Renal pelvis (tissue), 4 donors: ENCODE measurements around the gene FAM177A1. TPM values are rescaled to one million over a fixed set of nuclear protein-coding genes. Genes with fewer than 3 reads are reported as not detected.

Experiments
- DNase-seq: peaks from one replicate; pipeline ENCODE4 v3.0.0-alpha.2; 2013
- polyA plus RNA-seq, 3 donors: library from polyadenylated mRNA; unstranded; fragments of 120-200 nt; gene quantifications; one replicate each; pipeline ENCODE4 v1.2.1, GENCODE V29; 2013; ENCODE audit not compliant: insufficient read length in 3 of 3

FAM177A1 gene
- polyA plus RNA-seq, 3 donors, result 52.4 to 60.6 (median 55.1) TPM

GRCh38 chr14:35121026-35121886, 75.2 kb downstream of the FAM177A1 start:
- DNase-seq, result no peak

DNA sequence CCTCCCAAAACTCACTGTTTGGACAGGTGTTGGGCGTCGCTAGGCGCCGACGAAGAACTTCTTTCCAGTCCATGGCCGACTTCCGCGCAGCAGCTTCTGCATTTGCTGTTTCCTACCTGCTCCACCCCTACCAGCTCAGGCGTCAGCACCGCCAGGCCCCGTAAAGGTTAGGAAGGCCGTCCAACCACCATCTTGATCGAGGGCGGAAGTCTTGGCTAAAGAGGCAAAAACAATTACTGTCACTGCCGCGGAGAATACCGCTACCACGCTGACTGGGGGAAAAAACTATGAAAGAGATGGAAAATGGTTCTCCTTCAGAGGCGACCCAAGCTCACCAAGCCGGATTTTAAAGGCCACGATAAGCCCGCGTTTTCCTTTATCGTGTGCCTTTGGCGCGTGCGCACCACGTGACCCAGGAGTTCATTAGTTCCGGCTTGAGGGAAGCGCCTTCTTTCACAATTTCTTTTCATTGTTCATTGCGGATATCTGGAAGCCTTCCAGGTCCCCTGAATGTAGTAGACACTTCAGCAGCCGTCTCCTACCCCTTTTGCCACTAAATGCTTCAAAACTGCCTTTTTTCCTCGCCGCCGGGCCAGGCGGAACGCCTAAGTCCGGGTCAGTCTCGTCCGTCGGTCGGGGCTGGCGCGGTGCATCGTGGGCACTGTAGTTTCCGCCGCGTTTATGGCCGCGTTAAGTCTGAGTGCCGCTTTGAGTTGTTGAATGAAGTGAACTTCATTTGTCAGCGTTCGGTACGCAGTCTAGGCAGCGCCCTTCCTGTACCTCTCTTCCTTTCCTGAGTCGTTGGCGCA, 76.0 kb downstream of the FAM177A1 start, which contains the start of the genes PPP2R3C and PRORP:
Gene PPP2R3C, minus strand, starts transcription at position 104 of the 809 bp plus-strand sequence. Its CDS starts 31 bp downstream, at position 73.
Gene PRORP, plus strand, starts transcription at position 666 of the 809 bp plus-strand sequence. CDS start 694 bp downstream, outside the sequence.
- DNase-seq, result peak; percentile 95

GRCh38 chr14:35122696-35123387, 76.8 kb downstream of the FAM177A1 start:
- DNase-seq, result peak; percentile 51

- DNase-seq, result no peak
Measured at GRCh38 chr14:35123388-35123703, 77.3 kb downstream of the FAM177A1 start.

GRCh38 chr14:35124127-35124526, 78.1 kb downstream of the FAM177A1 start:
- DNase-seq, result no peak

Other genes starting within 250 kb of the FAM177A1 start
- 10 to 100 TPM; 23.7 to 34.8 (median 27.6) TPM for gene BAZ1A, start 170.9 kb upstream of the FAM177A1 start, polyA plus RNA-seq
- 10 to 100 TPM; 60.6 to 79.2 (median 71.1) TPM for gene SRP54, start 63.3 kb upstream of the FAM177A1 start, polyA plus RNA-seq
- 10 to 100 TPM; 43.4 to 50.5 (median 48.6) TPM for gene PPP2R3C, start 75.7 kb downstream of the FAM177A1 start, polyA plus RNA-seq
- gene PRORP, start 76.3 kb downstream of the FAM177A1 start, polyA plus RNA-seq, result 10 to 100 TPM; 25.9 to 32.1 (median 26.8) TPM
- 100 to 1,000 TPM; 161 to 180 (median 163) TPM for gene PSMA6, start 246.1 kb downstream of the FAM177A1 start, polyA plus RNA-seq